ENCODE measurements around the gene RAB3IL1.

GRCh38 chr11:61905067-61905696 is 12.2 kb downstream of the RAB3IL1 start:
- no peak for TF ChIP-seq CTCF (IDR thresholded peaks at IDR 0.05; ENCODE audit: insufficient read depth, low read length, poor library complexity, severe bottlenecking)
- no peak for TF ChIP-seq EZH2phosphoT487 (conservative IDR thresholded peaks at IDR 0.05; ENCODE audit: low read length)

All from SU-DHL-6 (cell line).